ENCODE data around the gene CES5A. TPM values are rescaled to one million over a fixed set of nuclear protein-coding genes. Genes with fewer than 3 reads are reported as not detected.
"Not testable (repeated sequence)": the region's sequence is repeated elsewhere in the genome, so short reads cannot be mapped to it uniquely, and the experiment has no call there.

Gene CES5A
- total RNA-seq, 1 experiment from 2014 or later: not detected

- Histone ChIP-seq H3K9me3 (no peaks in the 10 kb centered on the region), H3K4me1 (no peaks in the 10 kb centered on the region), H3K27me3 (replicated peaks; ENCODE audit: control insufficient read depth, insufficient read depth, low read length) (no peaks in the 10 kb centered on the region), H3K36me3 (ENCODE audit: control insufficient read depth, insufficient read depth, low read length) (no peaks in the 10 kb centered on the region), H3K4me3 (ENCODE audit: low read depth, low read length) (no peak overlapping the region)
- H3K36me3 Mint-ChIP-seq (ENCODE audit: insufficient read depth, unreplicated experiment): no peaks in the 10 kb centered on the region
- ChIA-PET CTCF (no interaction called here), POLR2A (no interaction called here)
- H3K9me3 Mint-ChIP-seq (ENCODE audit: unreplicated experiment): no peaks in the 10 kb centered on the region
- no peaks in the 10 kb centered on the region for H3K27me3 Mint-ChIP-seq (ENCODE audit: insufficient read depth, unreplicated experiment)
- H3K4me3 Mint-ChIP-seq (ENCODE audit: unreplicated experiment): no peak overlapping the region
- intact Hi-C loops (cut with micrococcal nuclease; ENCODE audit: unreplicated experiment): no loop called here
- DNase-seq: peak in 1 of 2 experiments; percentile 5
- H3K4me1 Mint-ChIP-seq (ENCODE audit: low read depth, unreplicated experiment): no peaks in the 10 kb centered on the region
- H3K27ac Mint-ChIP-seq (ENCODE audit: unreplicated experiment): no peak overlapping the region
- TF ChIP-seq CTCF (IDR thresholded peaks at IDR 0.05; ENCODE audit: insufficient read depth in 1 of 2, low read depth in 1 of 2, low read length in 1 of 2, severe bottlenecking in 1 of 2, unreplicated experiment in 1 of 2): no peak
- no TSS peak for BruUV-seq (replicated peaks)
These were observed 59.9 kb downstream of the CES5A start for GRCh38 chr16:55815320-55815719.

GRCh38 chr16:55814174-55814573 lies 61.0 kb downstream of the CES5A start:
- H3K4me1 ChIP-seq; H3K9me3 Mint-ChIP-seq (ENCODE audit: unreplicated experiment); BruUV-seq (replicated peaks); H3K27me3 ChIP-seq (replicated peaks; ENCODE audit: control insufficient read depth, insufficient read depth, low read length); H3K4me1 Mint-ChIP-seq (ENCODE audit: low read depth, unreplicated experiment); intact Hi-C loops (cut with micrococcal nuclease; ENCODE audit: unreplicated experiment); DNase-seq; H3K9me3 ChIP-seq; H3K4me3 Mint-ChIP-seq (ENCODE audit: unreplicated experiment); H3K27me3 Mint-ChIP-seq (ENCODE audit: insufficient read depth, unreplicated experiment); H3K36me3 ChIP-seq (ENCODE audit: control insufficient read depth, insufficient read depth, low read length); H3K4me3 ChIP-seq (ENCODE audit: low read depth, low read length); POLR2A ChIA-PET; H3K27ac Mint-ChIP-seq (ENCODE audit: unreplicated experiment); H3K36me3 Mint-ChIP-seq (ENCODE audit: insufficient read depth, unreplicated experiment); CTCF ChIA-PET: not testable (repeated sequence)

GRCh38 chr16:55813730-55814129 lies 61.4 kb downstream of the CES5A start:
- H3K4me1 ChIP-seq; POLR2A ChIA-PET; intact Hi-C loops (cut with micrococcal nuclease; ENCODE audit: unreplicated experiment); H3K4me1 Mint-ChIP-seq (ENCODE audit: low read depth, unreplicated experiment); H3K9me3 Mint-ChIP-seq (ENCODE audit: unreplicated experiment); H3K9me3 ChIP-seq; H3K4me3 ChIP-seq (ENCODE audit: low read depth, low read length); H3K4me3 Mint-ChIP-seq (ENCODE audit: unreplicated experiment); H3K27ac Mint-ChIP-seq (ENCODE audit: unreplicated experiment); H3K36me3 ChIP-seq (ENCODE audit: control insufficient read depth, insufficient read depth, low read length); H3K36me3 Mint-ChIP-seq (ENCODE audit: insufficient read depth, unreplicated experiment); H3K27me3 Mint-ChIP-seq (ENCODE audit: insufficient read depth, unreplicated experiment); CTCF ChIA-PET; BruUV-seq (replicated peaks); H3K27me3 ChIP-seq (replicated peaks; ENCODE audit: control insufficient read depth, insufficient read depth, low read length): not testable (repeated sequence)
- DNase-seq: peak in 1 of 2 experiments; percentile 9

GRCh38 chr16:55812951-55813350 lies 62.2 kb downstream of the CES5A start:
- Mint-ChIP-seq H3K27ac (ENCODE audit: unreplicated experiment) (no peak overlapping the region), H3K4me1 (ENCODE audit: low read depth, unreplicated experiment) (no peaks in the 10 kb centered on the region), H3K4me3 (ENCODE audit: unreplicated experiment) (no peak overlapping the region), H3K27me3 (ENCODE audit: insufficient read depth, unreplicated experiment) (no peaks in the 10 kb centered on the region), H3K9me3 (ENCODE audit: unreplicated experiment) (no peaks in the 10 kb centered on the region), H3K36me3 (ENCODE audit: insufficient read depth, unreplicated experiment) (no peaks in the 10 kb centered on the region)
- Histone ChIP-seq H3K9me3 (no peaks in the 10 kb centered on the region), H3K4me1 (no peaks in the 10 kb centered on the region), H3K36me3 (ENCODE audit: control insufficient read depth, insufficient read depth, low read length) (no peaks in the 10 kb centered on the region), H3K4me3 (ENCODE audit: low read depth, low read length) (no peak overlapping the region), H3K27me3 (replicated peaks; ENCODE audit: control insufficient read depth, insufficient read depth, low read length) (no peaks in the 10 kb centered on the region)
- POLR2A ChIA-PET: no interaction called here
- CTCF ChIA-PET: no interaction called here
- BruUV-seq (replicated peaks): no TSS peak
- intact Hi-C loops (cut with micrococcal nuclease; ENCODE audit: unreplicated experiment): no loop called here
- no peak for TF ChIP-seq CTCF (IDR thresholded peaks at IDR 0.05; ENCODE audit: insufficient read depth in 1 of 2, low read depth in 1 of 2, low read length in 1 of 2, severe bottlenecking in 1 of 2, unreplicated experiment in 1 of 2)
- DNase-seq: no peak
